RWPE1 (cell line): ENCODE measurements around the gene PLK3.

Source experiments
- CTCF ChIA-PET: fragments of 350-600 bp; sonication (Branson Sonifier 250); formaldehyde crosslinking; extraction: SDS; loops from one replicate; lab custom pipeline; 2021; lab: Yijun Ruan, JAX
- POLR2A ChIA-PET: fragments of 400-600 bp; formaldehyde crosslinking; extraction: SDS; loops from one replicate; lab custom pipeline; 2020; ENCODE audit warnings: antibody characterized with exemption; ENCODE audit not compliant: low non-redundant PET; lab: Yijun Ruan, JAX
- DNase-seq: peaks from one replicate; pipeline ENCODE4 v3.0.0; 2012; ENCODE audit warnings: low spot score
- H3K27ac ChIP-seq: fragments of 450-650 bp; 2 replicates; pipeline ENCODE4 v1.5.1; 2017
- CTCF ChIP-seq: fragments of 450-650 bp; conservative IDR thresholded peaks from 2 replicates; pipeline ENCODE4 v1.5.1; 2017; ENCODE audit warnings: low read depth, mild to moderate bottlenecking

The PLK3 gene

GRCh38 chr1:44842862-44843655, 42.9 kb downstream of the PLK3 start, which contains the start of gene PTCH2:
PTCH2 (minus strand) TSS chr1:44843253; CDS start chr1:44842932, 321 bp downstream.
- no peak within 1 kb of the TSS for H3K27ac ChIP-seq
- CTCF ChIA-PET: interaction anchor here (0.7 kb wide), 1 partner anchor 1497 kb away, joined by 3 read pairs; no protein-coding TSS in a partner anchor
- POLR2A ChIA-PET: no interaction called here
- no peak for TF ChIP-seq CTCF
- DNase-seq: peak; percentile 35

GRCh38 chr1:44846985-44847384, 46.8 kb downstream of the PLK3 start:
- no peak overlapping the region for H3K27ac ChIP-seq
- ChIA-PET POLR2A (no interaction called here), CTCF (interaction anchor here (0.6 kb wide), 1 partner anchor 38 kb away, joined by 4 read pairs; the partner anchor contains the start of gene BTBD19)
- TF ChIP-seq CTCF: no peak
- DNase-seq: no peak

GRCh38 chr1:44847845-44848244, 47.7 kb downstream of the PLK3 start:
- ChIA-PET CTCF (interaction anchor here (0.6 kb wide), 1 partner anchor 39 kb away, joined by 4 read pairs; the partner anchor contains the start of gene BTBD19), POLR2A (no interaction called here)
- DNase-seq: no peak
- no peak overlapping the region for H3K27ac ChIP-seq
- no peak for TF ChIP-seq CTCF

GRCh38 chr1:44848456-44849181, 48.4 kb downstream of the PLK3 start:
- no peak for TF ChIP-seq CTCF
- CTCF ChIA-PET: no interaction called here
- POLR2A ChIA-PET: no interaction called here
- DNase-seq: no peak
- no peak overlapping the region for H3K27ac ChIP-seq

- CTCF ChIA-PET: no interaction called here
- POLR2A ChIA-PET: no interaction called here
- no peak for DNase-seq
- H3K27ac ChIP-seq: no peak overlapping the region
- TF ChIP-seq CTCF: no peak
Observed at GRCh38 chr1:44849575-44850132, 49.5 kb downstream of the PLK3 start.

GRCh38 chr1:44851308-44851707, 51.1 kb downstream of the PLK3 start:
- no peak for TF ChIP-seq CTCF
- CTCF ChIA-PET: no interaction called here
- DNase-seq: no peak
- POLR2A ChIA-PET: no interaction called here
- H3K27ac ChIP-seq: no peak overlapping the region
